ENCODE data around the gene FXYD1.

- no peak for TF ChIP-seq CTCF (IDR thresholded peaks at IDR 0.05; ENCODE audit: borderline replicate concordance, extremely low read depth, low read length, poor library complexity, severe bottlenecking)
- no peak for TF ChIP-seq EZH2 (IDR thresholded peaks at IDR 0.05; ENCODE audit: borderline replicate concordance, low read depth, low read length, severe bottlenecking)
Measured at GRCh38 chr19:35095667-35096368, 42.8 kb upstream of the FXYD1 start.

All from DND-41 (cell line).